ENCODE data around the gene PLAAT1.

DNA sequence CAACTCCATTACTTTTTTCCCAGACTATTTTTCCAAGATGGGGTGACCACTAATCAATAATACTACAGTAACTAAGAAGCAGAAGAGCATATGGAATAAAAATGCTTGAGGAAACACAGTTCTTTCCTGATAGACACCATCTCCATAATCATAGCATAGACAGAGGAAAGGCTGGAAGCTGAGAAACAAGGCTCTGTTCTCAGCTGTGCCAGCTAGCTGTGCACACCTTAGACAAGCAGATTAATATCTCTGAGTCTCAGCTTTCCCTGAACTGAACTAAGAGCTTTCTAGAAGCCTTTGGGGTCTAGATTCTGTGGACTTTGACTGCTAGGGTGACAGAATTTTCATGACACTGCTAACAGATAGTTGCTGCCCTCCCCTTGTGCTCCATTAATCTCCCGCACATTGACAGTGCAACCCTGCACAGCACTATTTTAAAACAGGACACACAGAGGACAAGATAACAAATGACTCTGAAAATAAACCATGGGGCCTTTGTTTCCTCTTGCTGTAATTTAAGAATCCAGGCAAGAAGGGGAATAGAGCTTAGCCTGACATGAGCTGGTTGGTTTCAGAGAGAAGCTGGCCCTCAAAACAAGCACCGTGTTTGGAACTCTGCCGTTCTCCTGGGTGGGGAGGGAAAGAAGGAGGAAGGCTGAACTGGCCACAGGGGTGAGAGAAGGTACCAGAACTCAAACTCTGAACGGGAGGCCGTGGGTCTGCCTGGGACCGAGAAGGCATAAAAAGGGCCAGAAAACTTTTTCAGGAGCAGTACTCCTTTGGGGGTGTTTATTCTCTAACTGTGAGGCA lies 70.1 kb downstream of the PLAAT1 start:
- TF ChIP-seq, protein P1, sequence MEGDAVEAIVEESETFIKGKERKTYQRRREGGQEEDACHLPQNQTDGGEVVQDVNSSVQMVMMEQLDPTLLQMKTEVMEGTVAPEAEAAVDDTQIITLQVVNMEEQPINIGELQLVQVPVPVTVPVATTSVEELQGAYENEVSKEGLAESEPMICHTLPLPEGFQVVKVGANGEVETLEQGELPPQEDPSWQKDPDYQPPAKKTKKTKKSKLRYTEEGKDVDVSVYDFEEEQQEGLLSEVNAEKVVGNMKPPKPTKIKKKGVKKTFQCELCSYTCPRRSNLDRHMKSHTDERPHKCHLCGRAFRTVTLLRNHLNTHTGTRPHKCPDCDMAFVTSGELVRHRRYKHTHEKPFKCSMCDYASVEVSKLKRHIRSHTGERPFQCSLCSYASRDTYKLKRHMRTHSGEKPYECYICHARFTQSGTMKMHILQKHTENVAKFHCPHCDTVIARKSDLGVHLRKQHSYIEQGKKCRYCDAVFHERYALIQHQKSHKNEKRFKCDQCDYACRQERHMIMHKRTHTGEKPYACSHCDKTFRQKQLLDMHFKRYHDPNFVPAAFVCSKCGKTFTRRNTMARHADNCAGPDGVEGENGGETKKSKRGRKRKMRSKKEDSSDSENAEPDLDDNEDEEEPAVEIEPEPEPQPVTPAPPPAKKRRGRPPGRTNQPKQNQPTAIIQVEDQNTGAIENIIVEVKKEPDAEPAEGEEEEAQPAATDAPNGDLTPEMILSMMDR (IDR thresholded peaks at IDR 0.05; ENCODE audit: poor library complexity) = no peak
- no peak for TF ChIP-seq EZH2phosphoT487 (IDR thresholded peaks at IDR 0.05; ENCODE audit: low read depth, severe bottlenecking, unreplicated experiment)

All from hepatocyte (in vitro differentiated cells).